Kidney (tissue), 14 donors: Measurements from ENCODE around the gene AK1. TPM values are rescaled to one million over a fixed set of nuclear protein-coding genes. Genes with fewer than 3 reads are reported as not detected.

Experiments used
- DNase-seq, 5 donors: peaks; one replicate each; pipeline ENCODE4 v3.0.0-alpha.2; 2013 to 2020
- FAIRE-seq: peaks from 2 replicates; lab custom pipeline; 2012; peaks lifted over from hg19 to GRCh38; lab: Jason Lieb, UNC
- H3K27ac ChIP-seq, 2 donors: one replicate each; pipeline ENCODE4 v1.7.0; 2013; ENCODE audit warnings: low read depth in 2 of 2, low read length in 2 of 2, inconsistent platforms in 1 of 2
- H3K27me3 ChIP-seq: one replicate; pipeline ENCODE4 v1.7.1; 2013; ENCODE audit warnings: low read length, inconsistent platforms; ENCODE audit not compliant: control insufficient read depth, insufficient read depth
- H3K36me3 ChIP-seq, 3 donors: one replicate each; pipeline versions ENCODE4 v1.7.0 to v1.7.1; 2013; ENCODE audit warnings: low read length in 3 of 3, control low read depth in 1 of 3, inconsistent platforms in 1 of 3; ENCODE audit not compliant: insufficient read depth in 3 of 3, control insufficient read depth in 2 of 3
- H3K4me1 ChIP-seq, 3 donors: one replicate each; pipeline versions ENCODE4 v1.7.0 to v1.7.1; 2013; ENCODE audit warnings: low read length in 3 of 3, inconsistent platforms in 1 of 3, low read depth in 1 of 3; ENCODE audit not compliant: control insufficient read depth in 2 of 3, insufficient read depth in 2 of 3
- H3K4me3 ChIP-seq, 3 donors: one replicate each; pipeline versions ENCODE4 v1.7.0 to v1.8.1; 2013; ENCODE audit warnings: low read length in 3 of 3, control low read depth in 1 of 3, inconsistent platforms in 1 of 3
- H3K9ac ChIP-seq, 3 donors: one replicate each; pipeline versions ENCODE4 v1.7.0 to v1.7.1; 2013; ENCODE audit warnings: low read length in 3 of 3, control low read depth in 1 of 3, inconsistent platforms in 1 of 3
- H3K9me3 ChIP-seq, 3 donors: one replicate each; pipeline versions ENCODE4 v1.7.0 to v1.7.1; 2013; ENCODE audit warnings: low read length in 3 of 3, control low read depth in 1 of 3, inconsistent platforms in 1 of 3; ENCODE audit not compliant: control insufficient read depth in 2 of 3, insufficient read depth in 1 of 3
- CTCF ChIP-seq: IDR thresholded peaks from 3 replicates; pipeline ENCODE4 v1.5.1; 2012; ENCODE audit warnings: mild to moderate bottlenecking, moderate library complexity, borderline replicate concordance; ENCODE audit not compliant: insufficient read depth; ENCODE audit errors: extremely low read depth
- intact Hi-C: fragments of 100-400 bp; cut with DNase I; formaldehyde crosslinking; loops from one replicate; pipeline ENCODE4 v1.11.1; 2022
- polyA plus RNA-seq: library from polyadenylated mRNA; stranded (reverse); fragments of 350-450 nt; fragmentation: Illumina TruSeq; extraction: RNeasy Lipid Tissue Mini Kit (QIAGEN cat#74804); gene quantifications from one replicate; pipeline ENCODE4 v1.2.3, GENCODE V29; 2014; ENCODE audit warnings: low read depth, low replicate concordance; ENCODE audit not compliant: insufficient read depth
- total RNA-seq: library from RNA; stranded (reverse); fragmentation: NEBNext Ultra II Directional; extraction: Animal tissue kit (Norgen Biotek cat#: 25700); gene quantifications from one replicate; pipeline ENCODE4 v1.2.1, GENCODE V29; 2021
- donor health status: control.
- donor health status: control.
- donor health status: control.
- donor health status: control.
- donor health status: control.
- donor health status: DM: yes; HTN: yes; CAD: no.
- donor health status: Normal renal cell carcinoma (clear cell type).

AK1 gene
- total and polyA plus RNA-seq, 2 donors from 2014 or later, result 77.9 to 185 TPM

- intact Hi-C loops, result no loop called here
- FAIRE-seq, result no peak
- Histone ChIP-seq H3K4me1 (peaks cover 2 to 28% (median 4%) of the 10 kb centered on the region in 3 donors), H3K27me3 (no peaks in the 10 kb centered on the region), H3K4me3 (no peak overlapping the region), H3K27ac (no peak overlapping the region), H3K36me3 (peaks cover 0 to 3% (median 0%) of the 10 kb centered on the region in 3 donors), H3K9ac (no peak overlapping the region), H3K9me3 (no peaks in the 10 kb centered on the region)
- DNase-seq, result peak in 1 of 5 donors; percentile 56
- TF ChIP-seq CTCF, result no peak
These were observed 10.9 kb downstream of the AK1 start for GRCh38 chr9:127866535-127866934.

- Histone ChIP-seq H3K9me3 (no peaks in the 10 kb centered on the region), H3K27me3 (no peaks in the 10 kb centered on the region), H3K27ac (no peak overlapping the region), H3K4me1 (peaks cover 2 to 32% (median 4%) of the 10 kb centered on the region in 3 donors), H3K9ac (no peak overlapping the region), H3K36me3 (peaks cover 0 to under 1% (median 0%) of the 10 kb centered on the region in 3 donors), H3K4me3 (no peak overlapping the region)
- FAIRE-seq, result no peak
- intact Hi-C loops, result no loop called here
- no peak for TF ChIP-seq CTCF
- no peak for DNase-seq
These were observed 11.6 kb downstream of the AK1 start for GRCh38 chr9:127865645-127866464.

- no peak overlapping the region for H3K9ac ChIP-seq
- TF ChIP-seq CTCF, result no peak
- intact Hi-C loops, result no loop called here
These were observed 14.3 kb downstream of the AK1 start for GRCh38 chr9:127863191-127863621.

More at GRCh38 chr9:127863191-127863621, 14.3 kb downstream of the AK1 start:
- Histone ChIP-seq H3K36me3 (no peaks in the 10 kb centered on the region), H3K27me3 (no peaks in the 10 kb centered on the region), H3K4me3 (no peak overlapping the region), H3K27ac (peak overlapping the region; percentile 76 to 90), H3K4me1 (peaks cover 2 to 35% (median 4%) of the 10 kb centered on the region in 3 donors), H3K9me3 (no peaks in the 10 kb centered on the region)
- DNase-seq (no peak), FAIRE-seq (no peak)
